Lung (tissue), 12 donors: ENCODE results near the gene CILP2. TPM values are rescaled to one million over a fixed set of nuclear protein-coding genes. Genes with fewer than 3 reads are reported as not detected.

Experiments
- ATAC-seq: fragments of 200-7000 bp; cut with Tn5 transposase; one replicate; pipeline ENCODE4 v1.9.1; 2020; ENCODE audit warnings: moderate number of reproducible peaks; ENCODE audit not compliant: insufficient read depth, low FRiP score
- DNase-seq, 3 donors: peaks; one replicate each; pipeline ENCODE4 v3.0.0-alpha.2; 2013 to 2017
- H3K27ac ChIP-seq, 2 donors: one replicate each; pipeline ENCODE4 v1.5.1; 2013; ENCODE audit warnings: mild to moderate bottlenecking in 2 of 2, moderate library complexity in 2 of 2, control low read depth in 1 of 2, inconsistent platforms in 1 of 2, low read depth in 1 of 2, low read length in 1 of 2
- H3K27me3 ChIP-seq, 3 donors: one replicate each; pipeline ENCODE4 v1.5.1; 2013; ENCODE audit warnings: low read length in 2 of 3; ENCODE audit not compliant: control insufficient read depth in 3 of 3, insufficient read depth in 3 of 3
- H3K36me3 ChIP-seq, 4 donors: one replicate each; pipeline ENCODE4 v1.5.1; 2013; ENCODE audit warnings: low read length in 4 of 4, mild to moderate bottlenecking in 1 of 4, moderate library complexity in 1 of 4; ENCODE audit not compliant: control insufficient read depth in 4 of 4, insufficient read depth in 4 of 4
- H3K4me1 ChIP-seq, 5 donors: one replicate each; pipeline ENCODE4 v1.5.1; 2013; ENCODE audit warnings: low read length in 5 of 5, mild to moderate bottlenecking in 2 of 5, moderate library complexity in 1 of 5; ENCODE audit not compliant: control insufficient read depth in 5 of 5, insufficient read depth in 5 of 5
- H3K4me3 ChIP-seq: one replicate; pipeline ENCODE4 v1.5.1; 2013; ENCODE audit warnings: mild to moderate bottlenecking, control low read depth, moderate library complexity
- H3K9ac ChIP-seq, 2 donors: one replicate each; pipeline ENCODE4 v1.5.1; 2013; ENCODE audit warnings: low read length in 2 of 2, control low read depth in 1 of 2; ENCODE audit not compliant: insufficient read depth in 1 of 2
- H3K9me3 ChIP-seq, 4 donors: one replicate each; pipeline ENCODE4 v1.5.1; 2013; ENCODE audit warnings: low read length in 3 of 4, mild to moderate bottlenecking in 1 of 4, moderate library complexity in 1 of 4; ENCODE audit not compliant: control insufficient read depth in 4 of 4, insufficient read depth in 3 of 4
- WGBS, 2 donors: extraction: QIAGEN DNeasy Blood & Tissue Kit; methylation state at CpG; one replicate each; pipeline ENCODE4 v1.1.7; 2013; 5-methylcytosine and 5-hydroxymethylcytosine counted together
- polyA plus RNA-seq, 2 donors: library from polyadenylated mRNA; stranded (reverse); fragments of 200-250 nt; gene quantifications; one replicate each; pipeline ENCODE4 v1.2.1, GENCODE V29; 2013
- total RNA-seq, 2 donors: library from RNA; depleted of rRNA in 1 of 2; stranded (reverse); fragments of >200 nt in 1 of 2; gene quantifications; one replicate each; pipeline ENCODE4 v1.2.1, GENCODE V29; 2014 to 2021
- TF ChIP-seq, protein P1 (sequence below): IDR thresholded peaks from 2 replicates; pipeline ENCODE4 v1.5.1; 2012; ENCODE audit warnings: mild to moderate bottlenecking; ENCODE audit errors: control extremely low read depth, extremely low read depth
- donor health status: control.
- donor health status: control.
- donor health status: Bipolar disorder and iron deficiency.
- donor health status: healthy.
- donor health status: DM: yes; HTN: yes; CAD: no.

The CILP2 gene
- total and polyA plus RNA-seq, 4 donors: 0.06 to 0.68 (median 0.38) TPM

DNA sequence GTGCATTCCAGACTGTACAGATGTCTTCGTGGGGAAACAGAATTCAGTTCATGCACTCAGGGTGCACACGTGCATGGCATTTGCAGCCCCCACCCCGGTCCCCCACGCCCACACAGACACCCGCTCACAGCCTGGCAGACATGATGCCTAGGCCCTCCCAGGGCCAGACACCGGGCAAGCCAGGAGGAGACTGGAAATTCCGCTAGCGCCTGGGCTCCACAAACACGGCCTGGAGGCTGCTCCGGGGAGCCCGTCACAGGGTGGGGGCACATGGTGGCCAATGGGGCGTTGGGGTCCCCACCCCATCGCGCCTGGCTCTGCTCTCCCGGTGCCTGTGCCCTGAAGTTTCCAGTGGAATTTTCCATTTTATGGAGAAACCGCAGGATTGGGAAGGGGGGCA is 3.6 kb downstream of the CILP2 start:
- WGBS, 2 donors: 81 to 82% methylated on average over 16 of the region's 16 CpGs
- Histone ChIP-seq H3K4me1 (peaks cover 0 to 26% (median 5%) of the 10 kb centered on the region in 5 donors), H3K27me3 (peaks cover 8 to 41% (median 28%) of the 10 kb centered on the region in 3 donors), H3K27ac (no peak overlapping the region), H3K4me3 (no peak overlapping the region), H3K9me3 (peaks cover 0 to 11% (median 0%) of the 10 kb centered on the region in 4 donors), H3K36me3 (no peaks in the 10 kb centered on the region), H3K9ac (no peak overlapping the region)
- DNase-seq (no peak), ATAC-seq (no peak)
- TF ChIP-seq, protein P1, sequence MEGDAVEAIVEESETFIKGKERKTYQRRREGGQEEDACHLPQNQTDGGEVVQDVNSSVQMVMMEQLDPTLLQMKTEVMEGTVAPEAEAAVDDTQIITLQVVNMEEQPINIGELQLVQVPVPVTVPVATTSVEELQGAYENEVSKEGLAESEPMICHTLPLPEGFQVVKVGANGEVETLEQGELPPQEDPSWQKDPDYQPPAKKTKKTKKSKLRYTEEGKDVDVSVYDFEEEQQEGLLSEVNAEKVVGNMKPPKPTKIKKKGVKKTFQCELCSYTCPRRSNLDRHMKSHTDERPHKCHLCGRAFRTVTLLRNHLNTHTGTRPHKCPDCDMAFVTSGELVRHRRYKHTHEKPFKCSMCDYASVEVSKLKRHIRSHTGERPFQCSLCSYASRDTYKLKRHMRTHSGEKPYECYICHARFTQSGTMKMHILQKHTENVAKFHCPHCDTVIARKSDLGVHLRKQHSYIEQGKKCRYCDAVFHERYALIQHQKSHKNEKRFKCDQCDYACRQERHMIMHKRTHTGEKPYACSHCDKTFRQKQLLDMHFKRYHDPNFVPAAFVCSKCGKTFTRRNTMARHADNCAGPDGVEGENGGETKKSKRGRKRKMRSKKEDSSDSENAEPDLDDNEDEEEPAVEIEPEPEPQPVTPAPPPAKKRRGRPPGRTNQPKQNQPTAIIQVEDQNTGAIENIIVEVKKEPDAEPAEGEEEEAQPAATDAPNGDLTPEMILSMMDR: no peak

DNA sequence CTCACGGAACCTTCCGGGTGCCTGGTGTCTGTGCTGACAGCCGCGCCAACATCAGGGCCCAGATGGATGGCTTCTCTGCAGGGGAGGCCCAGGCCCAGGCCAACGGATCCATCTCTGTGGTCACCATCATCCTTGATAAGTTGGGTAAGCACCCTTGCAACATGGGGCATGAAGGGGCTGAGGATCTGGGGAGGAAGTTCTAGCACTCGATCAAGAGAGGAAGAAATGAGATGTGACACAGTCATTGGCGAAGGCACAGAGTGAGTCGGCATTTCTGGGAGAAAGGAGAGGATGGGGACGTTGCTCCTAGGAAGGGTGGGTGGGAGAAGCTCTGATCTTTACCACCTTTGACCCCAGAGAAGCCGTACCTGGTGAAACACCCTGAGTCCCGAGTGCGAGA is 4.4 kb downstream of the CILP2 start:
- Histone ChIP-seq H3K4me1 (peaks cover 0 to 26% (median 11%) of the 10 kb centered on the region in 5 donors), H3K27me3 (peaks cover 8 to 35% (median 27%) of the 10 kb centered on the region in 3 donors), H3K36me3 (no peaks in the 10 kb centered on the region), H3K9me3 (peaks cover 0 to 11% (median 0%) of the 10 kb centered on the region in 4 donors), H3K9ac (no peak overlapping the region), H3K27ac (no peak overlapping the region), H3K4me3 (no peak overlapping the region)
- ATAC-seq: no peak
- 37 to 70% methylated on average over 12 of the region's 12 CpGs for whole genome bisulfite sequencing, 2 donors
- TF ChIP-seq, protein P1: no peak
- DNase-seq: no peak

DNA sequence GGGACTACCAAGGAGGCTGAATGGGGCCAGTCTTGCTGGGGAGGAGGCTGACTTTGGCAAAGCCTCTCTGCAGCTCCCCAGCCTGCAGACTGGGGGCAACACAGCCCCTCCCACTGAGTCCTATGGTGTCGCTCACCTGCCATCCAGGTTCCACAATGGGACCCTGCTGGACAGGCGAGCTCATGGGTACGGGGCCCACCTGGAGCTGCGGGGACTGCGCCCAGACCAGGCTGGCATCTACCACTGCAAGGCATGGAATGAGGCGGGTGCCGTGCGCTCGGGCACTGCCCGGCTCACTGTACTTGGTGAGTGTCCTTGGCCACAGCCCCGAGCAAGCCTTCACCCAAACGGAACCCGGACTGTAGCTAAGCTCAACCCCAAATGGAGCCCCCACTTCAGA is 5.0 kb downstream of the CILP2 start:
- Histone ChIP-seq H3K9ac (no peak overlapping the region), H3K27ac (no peak overlapping the region), H3K4me1 (peaks cover 0 to 31% (median 13%) of the 10 kb centered on the region in 5 donors), H3K36me3 (no peaks in the 10 kb centered on the region), H3K27me3 (peaks cover 8 to 30% (median 23%) of the 10 kb centered on the region in 3 donors), H3K4me3 (no peak overlapping the region), H3K9me3 (peaks cover 0 to 11% (median 0%) of the 10 kb centered on the region in 4 donors)
- TF ChIP-seq, protein P1: no peak
- WGBS, 2 donors: 89 to 90% methylated on average over 13 of the region's 13 CpGs
- DNase-seq (no peak), ATAC-seq (no peak)

DNA sequence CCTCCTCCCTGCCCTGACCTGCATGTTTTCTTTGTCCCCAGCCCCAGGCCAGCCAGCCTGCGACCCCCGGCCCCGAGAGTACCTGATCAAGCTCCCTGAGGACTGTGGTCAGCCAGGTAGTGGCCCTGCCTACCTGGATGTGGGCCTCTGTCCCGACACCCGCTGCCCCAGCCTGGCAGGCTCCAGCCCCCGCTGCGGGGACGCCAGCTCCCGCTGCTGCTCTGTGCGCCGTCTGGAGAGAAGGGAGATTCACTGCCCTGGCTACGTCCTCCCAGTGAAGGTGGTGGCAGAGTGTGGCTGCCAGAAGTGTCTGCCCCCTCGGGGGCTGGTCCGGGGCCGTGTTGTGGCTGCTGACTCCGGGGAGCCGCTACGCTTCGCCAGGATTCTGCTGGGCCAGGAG is 5.6 kb downstream of the CILP2 start:
- no peak overlapping the region for H3K4me3 ChIP-seq
- WGBS, 2 donors: 87 to 90% methylated on average over 19 of the region's 19 CpGs
- no peak overlapping the region for H3K9ac ChIP-seq

More for the DNA sequence above, 5.6 kb downstream of the CILP2 start:
- Histone ChIP-seq H3K27ac (no peak overlapping the region), H3K27me3 (peaks cover 8 to 27% (median 19%) of the 10 kb centered on the region in 3 donors), H3K9me3 (peaks cover 0 to 11% (median 0%) of the 10 kb centered on the region in 4 donors), H3K4me1 (peaks cover 0 to 33% (median 13%) of the 10 kb centered on the region in 5 donors), H3K36me3 (no peaks in the 10 kb centered on the region)
- TF ChIP-seq, protein P1: no peak
- no peak for DNase-seq
- no peak for ATAC-seq
